ENCODE measurements around the gene MORN3.

The MORN3 gene

DNA sequence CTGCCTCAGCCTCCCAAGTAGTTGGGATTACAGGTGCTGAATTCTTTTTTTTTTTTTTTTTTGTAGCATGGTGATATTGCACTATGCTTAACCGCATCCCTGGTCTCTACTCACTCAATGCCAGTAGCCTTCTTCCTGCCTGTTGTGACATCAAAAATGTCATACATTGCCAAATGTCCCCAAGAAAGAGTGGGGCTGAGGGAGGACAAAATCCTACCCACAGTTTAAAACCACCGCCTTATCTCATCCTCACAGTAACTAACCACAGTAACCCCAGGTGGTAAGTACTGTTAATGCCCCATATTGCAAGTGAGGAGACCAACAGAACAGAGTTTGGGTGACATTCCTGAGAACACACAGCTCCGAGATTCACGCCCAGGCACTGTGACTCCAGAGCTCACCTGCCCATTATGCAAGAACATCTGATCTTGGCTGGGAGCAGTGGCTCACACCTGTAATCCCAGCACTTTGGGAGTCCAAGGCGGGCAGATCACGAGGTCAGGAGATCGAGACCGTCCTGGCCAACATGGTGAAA, 19.6 kb downstream of the MORN3 start:
- H2AFZ ChIP-seq (ENCODE audit: low read depth): no peak overlapping the region
- no peaks in the 10 kb centered on the region for H3K27me3 ChIP-seq (ENCODE audit: insufficient read depth, low read depth)
- H3K4me2 ChIP-seq: peak overlapping the region; percentile 39; the same call in 1 of the 2 replicates
- H3K9ac ChIP-seq: no peak overlapping the region
- H3K4me1 ChIP-seq (ENCODE audit: low read depth, poor library complexity, severe bottlenecking): peaks cover 28% of the 10 kb centered on the region
- H3K27ac ChIP-seq: peak overlapping the region; percentile 36; the same call in 1 of the 2 replicates
- no peaks in the 10 kb centered on the region for H3K79me2 ChIP-seq (ENCODE audit: insufficient read depth, low read depth)
- TF ChIP-seq, protein P1, sequence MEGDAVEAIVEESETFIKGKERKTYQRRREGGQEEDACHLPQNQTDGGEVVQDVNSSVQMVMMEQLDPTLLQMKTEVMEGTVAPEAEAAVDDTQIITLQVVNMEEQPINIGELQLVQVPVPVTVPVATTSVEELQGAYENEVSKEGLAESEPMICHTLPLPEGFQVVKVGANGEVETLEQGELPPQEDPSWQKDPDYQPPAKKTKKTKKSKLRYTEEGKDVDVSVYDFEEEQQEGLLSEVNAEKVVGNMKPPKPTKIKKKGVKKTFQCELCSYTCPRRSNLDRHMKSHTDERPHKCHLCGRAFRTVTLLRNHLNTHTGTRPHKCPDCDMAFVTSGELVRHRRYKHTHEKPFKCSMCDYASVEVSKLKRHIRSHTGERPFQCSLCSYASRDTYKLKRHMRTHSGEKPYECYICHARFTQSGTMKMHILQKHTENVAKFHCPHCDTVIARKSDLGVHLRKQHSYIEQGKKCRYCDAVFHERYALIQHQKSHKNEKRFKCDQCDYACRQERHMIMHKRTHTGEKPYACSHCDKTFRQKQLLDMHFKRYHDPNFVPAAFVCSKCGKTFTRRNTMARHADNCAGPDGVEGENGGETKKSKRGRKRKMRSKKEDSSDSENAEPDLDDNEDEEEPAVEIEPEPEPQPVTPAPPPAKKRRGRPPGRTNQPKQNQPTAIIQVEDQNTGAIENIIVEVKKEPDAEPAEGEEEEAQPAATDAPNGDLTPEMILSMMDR (conservative IDR thresholded peaks at IDR 0.05; ENCODE audit: low read depth, low read length): no peak
- H3K36me3 ChIP-seq (ENCODE audit: insufficient read depth): no peaks in the 10 kb centered on the region
- no peaks in the 10 kb centered on the region for H4K20me1 ChIP-seq (ENCODE audit: insufficient read depth)
- H3K4me3 ChIP-seq (IDR thresholded peaks at IDR 0.05; ENCODE audit: insufficient read depth, low read depth, low read length): no peak overlapping the region

DNA sequence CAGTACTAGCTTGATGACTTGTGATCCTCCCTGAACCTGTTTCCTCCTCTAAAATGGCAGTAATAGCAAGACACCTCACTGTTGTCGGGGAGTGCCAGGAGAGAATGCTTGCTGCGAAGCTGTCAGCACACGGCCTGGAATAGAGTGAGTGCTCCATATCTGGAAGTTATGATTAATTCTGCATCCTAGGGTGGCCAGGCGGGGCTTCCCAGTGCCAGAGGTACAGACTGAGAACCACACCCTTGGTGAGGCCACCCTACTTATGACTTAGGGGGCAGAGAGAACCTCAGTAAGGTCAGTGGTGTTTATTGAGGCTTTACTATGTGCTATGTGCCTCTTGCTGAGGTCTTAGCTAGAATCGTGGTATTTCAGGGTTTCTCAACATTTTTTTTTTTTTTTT, 20.1 kb downstream of the MORN3 start:
- TF ChIP-seq, protein P1 (conservative IDR thresholded peaks at IDR 0.05; ENCODE audit: low read depth, low read length): no peak
- peaks cover 28% of the 10 kb centered on the region for H3K4me1 ChIP-seq (ENCODE audit: low read depth, poor library complexity, severe bottlenecking)
- H3K4me2 ChIP-seq: peak overlapping the region; percentile 29; the same call in 1 of the 2 replicates
- H3K36me3 ChIP-seq (ENCODE audit: insufficient read depth): no peaks in the 10 kb centered on the region
- no peaks in the 10 kb centered on the region for H4K20me1 ChIP-seq (ENCODE audit: insufficient read depth)
- H3K4me3 ChIP-seq (IDR thresholded peaks at IDR 0.05; ENCODE audit: insufficient read depth, low read depth, low read length): no peak overlapping the region
- peak overlapping the region; percentile 36; the same call in 1 of the 2 replicates for H3K27ac ChIP-seq
- H3K9ac ChIP-seq: no peak overlapping the region
- no peaks in the 10 kb centered on the region for H3K27me3 ChIP-seq (ENCODE audit: insufficient read depth, low read depth)
- no peak overlapping the region for H2AFZ ChIP-seq (ENCODE audit: low read depth)
- no peaks in the 10 kb centered on the region for H3K79me2 ChIP-seq (ENCODE audit: insufficient read depth, low read depth)

DNA sequence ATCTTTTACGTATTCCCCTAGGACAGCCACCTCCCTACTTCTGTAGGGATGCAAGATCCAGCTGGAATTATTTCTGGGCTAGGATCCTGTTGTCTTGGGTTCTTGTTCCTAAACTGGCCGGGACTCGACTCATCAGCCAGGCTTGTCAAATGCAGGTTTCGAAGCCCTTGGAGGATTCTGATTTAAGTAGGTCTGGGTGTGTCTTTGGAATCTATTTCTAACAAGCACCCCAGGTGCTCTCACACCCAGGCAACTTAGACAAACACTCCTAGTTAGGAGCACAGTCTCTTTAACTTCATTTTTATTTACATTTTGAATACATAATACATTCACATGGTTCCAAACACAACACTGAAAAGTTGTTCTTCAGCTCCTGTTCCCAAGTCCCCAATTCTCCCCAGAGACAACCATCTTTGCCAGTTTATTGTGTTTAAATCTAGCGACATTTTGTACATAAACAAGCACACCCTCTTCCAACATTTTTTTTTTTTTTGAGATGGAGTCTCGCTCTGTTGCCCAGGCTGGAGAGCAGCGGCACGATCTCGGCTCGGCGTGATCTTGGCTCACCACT, 20.9 kb downstream of the MORN3 start:
- Histone ChIP-seq H4K20me1 (ENCODE audit: insufficient read depth) (no peaks in the 10 kb centered on the region), H3K4me3 (IDR thresholded peaks at IDR 0.05; ENCODE audit: insufficient read depth, low read depth, low read length) (no peak overlapping the region), H3K4me1 (ENCODE audit: low read depth, poor library complexity, severe bottlenecking) (peaks cover 28% of the 10 kb centered on the region), H3K79me2 (ENCODE audit: insufficient read depth, low read depth) (no peaks in the 10 kb centered on the region), H3K4me2 (no peak overlapping the region), H3K27ac (no peak overlapping the region), H3K9ac (no peak overlapping the region), H2AFZ (ENCODE audit: low read depth) (no peak overlapping the region), H3K27me3 (ENCODE audit: insufficient read depth, low read depth) (no peaks in the 10 kb centered on the region), H3K36me3 (ENCODE audit: insufficient read depth) (no peaks in the 10 kb centered on the region)
- TF ChIP-seq, protein P1 (conservative IDR thresholded peaks at IDR 0.05; ENCODE audit: low read depth, low read length): no peak

DNA sequence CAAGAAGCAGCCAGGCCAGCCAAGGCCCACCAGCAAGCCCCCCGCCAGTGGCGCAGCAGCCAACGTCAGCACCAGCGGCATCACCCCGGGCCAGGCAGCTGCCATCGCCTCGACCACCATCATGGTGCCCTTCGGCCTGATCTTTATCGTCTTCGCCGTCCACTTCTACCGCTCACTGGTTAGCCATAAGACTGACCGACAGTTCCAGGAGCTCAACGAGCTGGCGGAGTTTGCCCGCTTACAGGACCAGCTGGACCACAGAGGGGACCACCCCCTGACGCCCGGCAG, 28.2 kb downstream of the MORN3 start:
- Histone ChIP-seq H3K27me3 (ENCODE audit: insufficient read depth, low read depth) (no peaks in the 10 kb centered on the region), H4K20me1 (ENCODE audit: insufficient read depth) (no peaks in the 10 kb centered on the region), H3K4me2 (no peak overlapping the region), H3K4me1 (ENCODE audit: low read depth, poor library complexity, severe bottlenecking) (no peaks in the 10 kb centered on the region), H3K27ac (no peak overlapping the region), H3K4me3 (IDR thresholded peaks at IDR 0.05; ENCODE audit: insufficient read depth, low read depth, low read length) (no peak overlapping the region), H3K9ac (no peak overlapping the region), H3K36me3 (ENCODE audit: insufficient read depth) (no peaks in the 10 kb centered on the region), H3K79me2 (ENCODE audit: insufficient read depth, low read depth) (no peaks in the 10 kb centered on the region), H2AFZ (ENCODE audit: low read depth) (no peak overlapping the region)
- TF ChIP-seq, protein P1 (conservative IDR thresholded peaks at IDR 0.05; ENCODE audit: low read depth, low read length): no peak
